Measurements from ENCODE around the gene CD46. TPM values are rescaled to one million over a fixed set of nuclear protein-coding genes. Genes with fewer than 3 reads are reported as not detected.

Gene CD46
- total RNA-seq, 1 donor from 2014 or later = 214 TPM

DNA sequence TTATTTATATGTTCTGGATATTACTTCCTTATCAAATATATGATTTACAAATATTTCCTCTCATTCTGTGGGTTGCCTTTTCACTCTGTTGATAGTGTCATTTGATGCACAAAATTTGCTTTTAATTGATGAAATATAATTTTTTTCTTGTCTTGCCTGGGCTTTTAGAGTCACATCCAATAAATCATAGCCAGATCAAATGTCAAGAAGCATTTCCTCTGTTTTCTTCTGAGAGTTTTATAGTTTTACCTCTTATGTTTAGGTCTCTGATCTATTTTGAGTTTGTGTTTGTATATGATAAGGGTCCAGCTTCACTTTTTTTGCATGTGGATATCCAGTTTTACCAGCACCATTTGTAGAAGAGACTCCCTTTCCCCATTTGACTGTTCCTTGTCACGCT is 29.5 kb downstream of the CD46 start:
- Mint-ChIP-seq H3K27me3 (no peaks in the 10 kb centered on the region), H3K4me1 (ENCODE audit: low read depth) (peaks cover 1% of the 10 kb centered on the region), H3K9me3 (ENCODE audit: low read depth) (peaks cover 22% of the 10 kb centered on the region), H3K36me3 (ENCODE audit: insufficient read depth) (peaks cover 43% of the 10 kb centered on the region), H3K27ac (no peak overlapping the region), H3K4me3 (ENCODE audit: low read depth) (no peak overlapping the region)
- TF ChIP-seq, protein P1, sequence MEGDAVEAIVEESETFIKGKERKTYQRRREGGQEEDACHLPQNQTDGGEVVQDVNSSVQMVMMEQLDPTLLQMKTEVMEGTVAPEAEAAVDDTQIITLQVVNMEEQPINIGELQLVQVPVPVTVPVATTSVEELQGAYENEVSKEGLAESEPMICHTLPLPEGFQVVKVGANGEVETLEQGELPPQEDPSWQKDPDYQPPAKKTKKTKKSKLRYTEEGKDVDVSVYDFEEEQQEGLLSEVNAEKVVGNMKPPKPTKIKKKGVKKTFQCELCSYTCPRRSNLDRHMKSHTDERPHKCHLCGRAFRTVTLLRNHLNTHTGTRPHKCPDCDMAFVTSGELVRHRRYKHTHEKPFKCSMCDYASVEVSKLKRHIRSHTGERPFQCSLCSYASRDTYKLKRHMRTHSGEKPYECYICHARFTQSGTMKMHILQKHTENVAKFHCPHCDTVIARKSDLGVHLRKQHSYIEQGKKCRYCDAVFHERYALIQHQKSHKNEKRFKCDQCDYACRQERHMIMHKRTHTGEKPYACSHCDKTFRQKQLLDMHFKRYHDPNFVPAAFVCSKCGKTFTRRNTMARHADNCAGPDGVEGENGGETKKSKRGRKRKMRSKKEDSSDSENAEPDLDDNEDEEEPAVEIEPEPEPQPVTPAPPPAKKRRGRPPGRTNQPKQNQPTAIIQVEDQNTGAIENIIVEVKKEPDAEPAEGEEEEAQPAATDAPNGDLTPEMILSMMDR (IDR thresholded peaks at IDR 0.05; ENCODE audit: unreplicated experiment) = no peak
- no peak for DNase-seq (ENCODE audit: low spot score, unreplicated experiment)

GRCh38 chr1:207787776-207788175 is 35.9 kb downstream of the CD46 start:
- H3K9me3 Mint-ChIP-seq (ENCODE audit: low read depth) = no peaks in the 10 kb centered on the region
- no peak overlapping the region for H3K4me3 Mint-ChIP-seq (ENCODE audit: low read depth)
- H3K36me3 Mint-ChIP-seq (ENCODE audit: insufficient read depth) = peaks cover 23% of the 10 kb centered on the region
- no peak for DNase-seq (ENCODE audit: low spot score, unreplicated experiment)
- no peak overlapping the region for H3K27ac Mint-ChIP-seq
- peaks cover 8% of the 10 kb centered on the region for H3K4me1 Mint-ChIP-seq (ENCODE audit: low read depth)
- TF ChIP-seq, protein P1 (IDR thresholded peaks at IDR 0.05; ENCODE audit: unreplicated experiment) = no peak
- H3K27me3 Mint-ChIP-seq = no peaks in the 10 kb centered on the region

GRCh38 chr1:207789386-207789785 is 37.5 kb downstream of the CD46 start:
- H3K4me3 Mint-ChIP-seq (ENCODE audit: low read depth) = no peak overlapping the region
- peaks cover 8% of the 10 kb centered on the region for H3K4me1 Mint-ChIP-seq (ENCODE audit: low read depth)
- H3K36me3 Mint-ChIP-seq (ENCODE audit: insufficient read depth) = peaks cover 18% of the 10 kb centered on the region
- no peak for DNase-seq (ENCODE audit: low spot score, unreplicated experiment)
- TF ChIP-seq, protein P1 (IDR thresholded peaks at IDR 0.05; ENCODE audit: unreplicated experiment) = no peak
- no peak overlapping the region for H3K27ac Mint-ChIP-seq
- H3K27me3 Mint-ChIP-seq = no peaks in the 10 kb centered on the region
- H3K9me3 Mint-ChIP-seq (ENCODE audit: low read depth) = no peaks in the 10 kb centered on the region

DNA sequence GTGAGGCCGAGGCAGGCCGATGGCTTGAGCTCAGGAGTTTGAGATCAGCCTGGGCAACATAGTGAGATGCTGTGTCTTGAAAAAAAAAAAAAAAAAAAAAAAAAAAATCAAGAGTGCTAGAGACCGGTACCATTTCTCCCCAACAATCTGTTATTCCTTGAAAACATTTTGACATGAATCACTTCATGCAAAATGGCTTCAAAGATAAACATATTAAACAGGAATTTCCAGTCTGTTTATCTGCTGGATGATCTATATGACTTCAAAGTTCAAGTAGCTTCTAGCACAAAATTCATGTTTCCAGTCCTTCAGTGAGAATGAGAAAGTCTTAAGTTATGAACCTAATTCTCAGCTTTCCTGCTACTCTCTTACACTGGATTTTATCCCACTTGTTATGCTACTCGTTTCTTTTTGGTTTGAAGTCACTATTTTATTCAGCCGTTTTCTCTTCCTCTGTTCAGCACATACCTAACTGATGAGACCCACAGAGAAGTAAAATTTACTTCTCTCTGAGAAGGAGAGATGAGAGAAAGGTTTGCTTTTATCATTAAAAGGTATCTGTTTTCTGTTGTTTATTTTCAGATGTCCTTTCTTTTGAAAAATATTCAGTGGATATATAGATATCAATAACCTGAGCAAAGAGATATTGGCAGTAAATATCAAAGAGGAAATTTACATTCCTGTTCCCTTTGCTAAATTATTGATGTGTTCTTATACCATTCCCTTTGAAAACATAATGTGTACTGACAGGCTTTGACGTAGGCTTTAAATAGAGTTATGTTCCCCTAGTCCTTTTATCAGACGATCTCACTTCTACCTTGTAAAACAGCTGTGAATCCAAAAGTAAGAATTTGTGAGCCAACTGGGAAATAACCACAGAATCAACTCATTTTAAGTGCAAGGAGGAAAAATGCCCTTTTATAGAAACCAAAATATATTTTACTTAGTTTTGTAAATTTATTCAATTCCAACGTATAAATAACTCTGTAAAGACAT is 38.2 kb downstream of the CD46 start:
- TF ChIP-seq, protein P1 (IDR thresholded peaks at IDR 0.05; ENCODE audit: unreplicated experiment) = no peak
- no peaks in the 10 kb centered on the region for H3K27me3 Mint-ChIP-seq
- no peak overlapping the region for H3K4me3 Mint-ChIP-seq (ENCODE audit: low read depth)
- peaks cover 8% of the 10 kb centered on the region for H3K4me1 Mint-ChIP-seq (ENCODE audit: low read depth)
- DNase-seq (ENCODE audit: low spot score, unreplicated experiment) = no peak
- peaks cover 13% of the 10 kb centered on the region for H3K36me3 Mint-ChIP-seq (ENCODE audit: insufficient read depth)
- H3K9me3 Mint-ChIP-seq (ENCODE audit: low read depth) = no peaks in the 10 kb centered on the region
- peak overlapping the region; percentile 71 for H3K27ac Mint-ChIP-seq

GRCh38 chr1:207791290-207791689 is 39.4 kb downstream of the CD46 start:
- DNase-seq (ENCODE audit: low spot score, unreplicated experiment) = no peak
- Mint-ChIP-seq H3K4me1 (ENCODE audit: low read depth) (peaks cover 8% of the 10 kb centered on the region), H3K36me3 (ENCODE audit: insufficient read depth) (peaks cover 10% of the 10 kb centered on the region), H3K27ac (no peak overlapping the region), H3K9me3 (ENCODE audit: low read depth) (no peaks in the 10 kb centered on the region), H3K27me3 (no peaks in the 10 kb centered on the region), H3K4me3 (ENCODE audit: low read depth) (no peak overlapping the region)
- TF ChIP-seq, protein P1 (IDR thresholded peaks at IDR 0.05; ENCODE audit: unreplicated experiment) = no peak
